ENCODE data around the gene TMEM74B.
"Not testable (repeated sequence)": the region's sequence is repeated elsewhere in the genome, so short reads cannot be mapped to it uniquely, and the experiment has no call there.

Gene TMEM74B

GRCh38 chr20:1184638-1185315, at the start of gene TMEM74B:
Gene TMEM74B, minus strand, starts transcription at chr20:1184981. Its CDS starts 1,180 bp downstream, at chr20:1183801.
- DNase-seq (ENCODE audit: low read depth), result no peak

- DNase-seq (ENCODE audit: low read depth), result no peak
Measured at GRCh38 chr20:1232286-1233111, 47.7 kb upstream of the TMEM74B start.

- DNase-seq (ENCODE audit: low read depth), result no peak
Measured at GRCh38 chr20:1229541-1229940, 44.8 kb upstream of the TMEM74B start.

- DNase-seq (ENCODE audit: low read depth), result peak; percentile 77
Measured at GRCh38 chr20:1225783-1226654, 41.2 kb upstream of the TMEM74B start, which contains the start of gene RAD21L1. Gene RAD21L1, plus strand, starts transcription at chr20:1226044. Its CDS starts 2,410 bp downstream, at chr20:1228454.

- no peak for DNase-seq (ENCODE audit: low read depth)
Measured at GRCh38 chr20:1225263-1225782, 40.5 kb upstream of the TMEM74B start.

- DNase-seq (ENCODE audit: low read depth), result no peak
Measured at GRCh38 chr20:1224205-1224890, 39.6 kb upstream of the TMEM74B start.

- not testable (repeated sequence) for DNase-seq (ENCODE audit: low read depth)
Measured at GRCh38 chr20:1222750-1223149, 38.0 kb upstream of the TMEM74B start.

- DNase-seq (ENCODE audit: low read depth), result not testable (repeated sequence)
Measured at GRCh38 chr20:1216527-1217427, 32.0 kb upstream of the TMEM74B start.

- no peak for DNase-seq (ENCODE audit: low read depth)
Measured at GRCh38 chr20:1215386-1216170, 30.8 kb upstream of the TMEM74B start.

- DNase-seq (ENCODE audit: low read depth), result no peak
Measured at GRCh38 chr20:1214838-1215261, 30.1 kb upstream of the TMEM74B start.

GRCh38 chr20:1212607-1213396, 28.0 kb upstream of the TMEM74B start:
- peak; percentile 73 for DNase-seq (ENCODE audit: low read depth)

GRCh38 chr20:1212023-1212422, 27.2 kb upstream of the TMEM74B start:
- DNase-seq (ENCODE audit: low read depth), result no peak

GRCh38 chr20:1210501-1210900, 25.7 kb upstream of the TMEM74B start:
- DNase-seq (ENCODE audit: low read depth), result no peak

GRCh38 chr20:1209447-1210387, 24.9 kb upstream of the TMEM74B start:
- no peak for DNase-seq (ENCODE audit: low read depth)

GRCh38 chr20:1207293-1207878, 22.6 kb upstream of the TMEM74B start:
- no peak for DNase-seq (ENCODE audit: low read depth)

- peak; percentile 27 for DNase-seq (ENCODE audit: low read depth)
Measured at GRCh38 chr20:1206366-1207148, 21.8 kb upstream of the TMEM74B start.
